Prostate gland (tissue), 2 donors: ENCODE results near the gene GRID2. TPM values are rescaled to one million over a fixed set of nuclear protein-coding genes. Genes with fewer than 3 reads are reported as not detected.

Experiments used
- DNase-seq: peaks from one replicate; pipeline ENCODE4 v3.0.0-alpha.2; 2019; ENCODE audit warnings: low spot score
- H3K27ac ChIP-seq, 2 donors: fragments of 200-600 bp; sonication (generic); 2 replicates each; pipeline ENCODE4 v1.5.1; 2017 to 2019
- H3K27me3 ChIP-seq: fragments of 200-600 bp; sonication (generic); replicated peaks from 2 replicates; pipeline ENCODE4 v1.5.1; 2019; ENCODE audit not compliant: insufficient read depth
- H3K36me3 ChIP-seq, 2 donors: fragments of 200-600 bp; sonication (generic); 1 replicate in 1 of 2; 2 replicates in 1 of 2; pipeline versions ENCODE4 v1.5.1 to v1.8.1; 2017 to 2019
- H3K4me1 ChIP-seq: fragments of 200-600 bp; sonication (generic); replicated peaks from 2 replicates; pipeline ENCODE4 v1.5.1; 2019
- H3K4me3 ChIP-seq, 2 donors: fragments of 200-600 bp; sonication (generic); 2 replicates each; pipeline ENCODE4 v1.5.1; 2017 to 2019
- H3K9me3 ChIP-seq: fragments of 200-600 bp; sonication (generic); 2 replicates; pipeline ENCODE4 v1.5.1; 2017
- CTCF ChIP-seq, 4 experiments: fragments of 200-600 bp in 2 of 4; fragments of 450-650 bp in 2 of 4; sonication (generic) in 2 of 4; IDR thresholded peaks; 1 replicate in 3 of 4; 2 replicates in 1 of 4; pipeline ENCODE4 v1.5.1; 2016 to 2019; ENCODE audit warnings: antibody characterized with exemption in 4 of 4, mild to moderate bottlenecking in 2 of 4, moderate library complexity in 2 of 4
- POLR2A ChIP-seq: fragments of 450-650 bp; IDR thresholded peaks from one replicate; pipeline ENCODE4 v1.6.1; 2016; ENCODE audit warnings: antibody characterized with exemption, mild to moderate bottlenecking
- POLR2AphosphoS5 ChIP-seq: sonication (generic); formaldehyde crosslinking; IDR thresholded peaks from one replicate; pipeline ENCODE4 v1.6.1; 2017; ENCODE audit warnings: antibody characterized with exemption
- WGBS: methylation state at CpG from one replicate; pipeline ENCODE4 v1.1.5; 2018; 5-methylcytosine and 5-hydroxymethylcytosine counted together
- intact Hi-C: fragments of 100-400 bp; cut with DNase I; formaldehyde crosslinking; loops from one replicate; pipeline ENCODE4 v1.14.2; 2022
- small RNA-seq, 2 donors: library from RNA; depleted of rRNA; stranded (forward); fragments of <200 nt; gene quantifications; one replicate each; pipeline ENCODE3, GENCODE V24; 2016
- total RNA-seq, 2 donors: library from RNA; depleted of rRNA; stranded (reverse); fragments of >200 nt; gene quantifications; one replicate each; pipeline ENCODE4 v1.1.0, GENCODE V29; 2016

Gene GRID2
- total RNA-seq, 2 donors from 2014 or later, result 0.09 to 11.0 TPM

GRCh38 chr4:93814141-93814540, 1510.4 kb downstream of the GRID2 start:
- Histone ChIP-seq H3K9me3 (no peaks in the 10 kb centered on the region), H3K27ac (no peak overlapping the region), H3K4me3 (no peak overlapping the region), H3K36me3 (no peaks in the 10 kb centered on the region), H3K4me1 (no peaks in the 10 kb centered on the region), H3K27me3 (no peaks in the 10 kb centered on the region)
- no peak for DNase-seq
- no peak for TF ChIP-seq POLR2A
- no peak for TF ChIP-seq POLR2AphosphoS5
- no peak for TF ChIP-seq CTCF (IDR thresholded peaks at IDR 0.05)
- WGBS, result 81% methylated on average over 3 of the region's 3 CpGs
- intact Hi-C loops, result no loop called here

GRCh38 chr4:93814722-93815121, 1511.0 kb downstream of the GRID2 start:
- H3K4me3 ChIP-seq, result no peak overlapping the region
- intact Hi-C loops, result no loop called here
- TF ChIP-seq CTCF (IDR thresholded peaks at IDR 0.05) (no peak), POLR2A (no peak), POLR2AphosphoS5 (no peak)
- no peaks in the 10 kb centered on the region for H3K4me1 ChIP-seq
- 55% methylated on average over 4 of the region's 4 CpGs for WGBS
- H3K27me3 ChIP-seq, result no peaks in the 10 kb centered on the region
- no peak overlapping the region for H3K27ac ChIP-seq
- DNase-seq, result no peak
- no peaks in the 10 kb centered on the region for H3K9me3 ChIP-seq
- H3K36me3 ChIP-seq, result no peaks in the 10 kb centered on the region

Small RNAs within 50 kb of the gene (small RNA-seq; reads per million reads assigned to genes)
- gene RNA5SP164, result 0 reads per million in 2 donors
